HG02610 (cell line): ENCODE data around the gene FBXO31.
"Not testable (repeated sequence)": the region's sequence is repeated elsewhere in the genome, so short reads cannot be mapped to it uniquely, and the experiment has no call there.

Experiments
- ATAC-seq: cut with Tn5 transposase; IDR thresholded peaks from one replicate; pipeline ENCODE4 v1.9.1; 2021; ENCODE audit warnings: mild to moderate bottlenecking, moderate library complexity; ENCODE audit not compliant: unreplicated experiment

The FBXO31 gene

DNA sequence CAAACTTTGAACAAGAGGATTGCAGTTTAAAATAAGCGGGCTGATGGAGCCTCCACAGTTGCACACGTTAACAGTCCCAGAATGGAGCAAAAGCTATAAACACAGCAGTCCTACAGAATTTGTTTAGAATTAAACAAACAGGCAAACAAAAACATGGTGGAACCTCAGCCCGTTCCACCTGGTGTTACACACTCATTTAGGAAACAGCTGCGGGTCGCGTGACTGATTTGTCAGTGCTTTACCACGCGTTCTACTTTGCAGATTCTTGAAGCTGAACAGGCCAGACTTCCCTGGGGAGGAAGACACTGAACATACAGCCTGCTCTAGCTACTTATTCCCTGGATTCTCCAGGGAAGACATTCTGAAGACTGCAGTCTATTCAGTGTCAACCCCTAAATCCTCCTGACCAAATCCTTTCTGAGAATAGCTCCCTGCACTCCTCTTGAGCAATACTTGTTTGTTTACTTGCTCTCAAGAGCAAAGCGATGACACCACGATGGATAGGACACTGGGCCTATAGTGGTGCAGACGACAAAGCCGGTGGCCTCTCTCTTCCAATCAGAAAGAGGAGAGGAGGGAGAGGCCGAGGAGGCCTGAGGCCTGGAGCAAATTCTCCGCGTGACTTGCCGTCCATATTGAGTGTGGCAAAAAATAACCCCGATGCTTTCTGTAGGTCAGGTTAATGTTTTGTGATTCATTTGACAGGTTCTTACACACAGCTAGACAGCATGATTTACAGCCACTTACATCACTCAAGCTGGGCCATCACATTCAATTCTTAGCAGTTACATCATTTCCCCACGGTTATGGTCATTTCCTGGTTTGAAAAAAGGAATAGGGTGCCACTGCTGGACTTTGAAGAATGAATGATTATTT, 4.6 kb upstream of the FBXO31 start:
- peak; percentile 49 for ATAC-seq

DNA sequence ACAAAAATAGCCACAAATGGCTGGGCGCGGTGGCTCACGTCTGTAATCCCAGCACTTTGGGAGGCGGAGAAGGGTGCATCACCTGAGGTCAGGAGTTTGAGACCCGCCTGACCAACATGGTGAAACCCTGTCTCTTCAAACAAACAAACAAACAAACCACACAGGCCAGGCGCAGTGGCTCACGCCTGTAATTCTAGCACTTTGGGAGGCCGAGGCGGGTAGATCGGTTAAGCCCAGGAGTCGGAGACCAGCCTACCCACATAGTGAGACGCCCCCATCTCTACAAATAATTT, 1.2 kb upstream of the FBXO31 start:
- ATAC-seq = not testable (repeated sequence)

DNA sequence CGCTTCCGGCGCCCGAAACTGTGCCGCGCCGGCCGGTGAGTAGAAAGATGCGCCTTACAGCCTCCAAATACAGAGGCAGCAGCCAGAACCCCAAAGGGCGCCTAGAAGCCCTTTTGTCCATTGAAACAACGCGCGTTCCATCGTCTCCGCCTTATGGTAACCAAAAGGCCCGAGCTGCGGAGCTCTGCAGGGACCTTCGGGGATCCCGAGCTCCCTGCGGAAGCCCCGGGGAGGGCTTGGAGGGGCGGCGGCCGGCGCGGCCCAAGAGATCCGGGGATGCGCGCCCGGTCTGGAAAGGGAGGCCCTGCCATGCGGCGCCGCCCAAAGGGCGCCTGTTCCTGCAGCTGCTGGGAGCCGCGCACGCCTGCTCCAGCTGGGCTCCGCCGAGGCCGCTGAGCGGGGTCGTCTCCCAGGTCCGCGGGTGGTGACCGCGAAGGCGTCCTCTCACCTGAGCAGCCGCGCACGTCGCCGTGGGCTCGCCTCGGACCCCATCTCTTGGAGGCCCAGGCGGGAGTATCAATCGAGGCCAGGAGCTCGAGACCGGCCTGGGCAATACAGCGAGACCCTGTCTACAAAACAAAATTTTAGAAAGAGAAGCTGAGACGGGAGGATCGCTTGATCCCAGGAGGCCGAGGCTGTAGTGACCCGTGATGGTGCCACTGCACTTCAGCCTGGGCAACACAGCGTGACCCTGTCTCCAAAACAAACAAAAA, 742 bp upstream of the FBXO31 start:
- peak; percentile 6 for ATAC-seq

- ATAC-seq = no peak
Measured at GRCh38 chr16:87382023-87382785, 1.4 kb downstream of the FBXO31 start.

DNA sequence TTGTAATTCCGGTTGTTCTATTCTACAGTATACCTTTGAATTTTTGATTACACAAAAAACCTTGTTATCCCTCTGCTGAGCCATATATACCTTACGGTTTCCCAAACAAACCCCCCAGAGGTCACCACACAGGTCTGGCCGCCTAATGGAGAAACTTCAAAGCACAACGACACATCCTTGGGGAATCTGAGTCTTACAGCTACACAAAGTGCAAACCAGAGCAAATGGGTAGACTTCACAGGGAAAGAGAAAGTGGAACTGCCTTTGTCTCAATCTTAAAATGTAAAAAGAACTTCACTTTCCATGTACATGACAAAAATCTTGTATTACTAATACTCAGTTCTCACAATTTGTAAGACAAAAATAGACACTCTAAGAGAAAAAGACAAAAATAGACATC, 2.7 kb downstream of the FBXO31 start:
- ATAC-seq = no peak

DNA sequence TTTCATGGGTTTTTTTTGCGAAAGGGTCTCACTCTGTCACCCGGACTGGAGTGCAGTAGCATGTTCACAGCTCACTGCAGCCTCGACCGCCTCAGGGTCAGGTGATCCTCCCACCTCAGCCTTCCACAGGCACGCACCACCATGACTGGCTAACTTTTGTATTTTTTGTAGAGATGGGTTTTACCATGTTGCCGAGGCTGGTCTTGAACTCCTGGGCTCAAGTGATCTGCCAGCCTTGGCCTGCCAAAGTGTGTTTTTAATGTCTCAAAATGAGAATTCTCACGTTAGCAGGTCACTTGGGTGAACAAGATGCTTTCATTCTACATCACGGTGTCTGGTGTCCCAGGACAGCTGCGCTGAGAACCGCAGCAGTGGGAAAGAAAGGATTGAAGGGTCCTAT, 3.2 kb downstream of the FBXO31 start:
- no peak for ATAC-seq

DNA sequence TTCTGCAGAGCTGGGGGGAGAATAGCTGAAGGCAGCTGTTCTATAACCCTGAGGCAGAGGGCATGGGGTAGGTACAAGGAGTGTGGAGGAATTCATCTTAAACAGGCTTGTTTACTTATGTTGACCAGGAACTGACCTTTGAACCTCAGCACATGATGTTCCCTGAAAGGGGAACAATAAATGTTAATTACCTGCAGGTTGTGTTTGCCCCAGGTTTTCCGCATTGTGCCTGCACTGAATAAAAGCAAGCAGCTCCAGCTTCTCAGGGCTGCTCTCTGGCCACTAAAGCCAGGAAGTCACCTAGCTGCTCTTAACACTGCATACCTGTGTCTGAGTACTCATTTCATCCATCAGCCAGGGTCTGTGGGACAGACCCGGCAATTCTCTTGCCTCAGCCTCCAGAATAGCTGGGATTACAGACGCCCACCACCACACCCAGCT, 4.2 kb downstream of the FBXO31 start:
- not testable (repeated sequence) for ATAC-seq

- no peak for ATAC-seq
Measured at GRCh38 chr16:87376660-87377059, 6.9 kb downstream of the FBXO31 start.

DNA sequence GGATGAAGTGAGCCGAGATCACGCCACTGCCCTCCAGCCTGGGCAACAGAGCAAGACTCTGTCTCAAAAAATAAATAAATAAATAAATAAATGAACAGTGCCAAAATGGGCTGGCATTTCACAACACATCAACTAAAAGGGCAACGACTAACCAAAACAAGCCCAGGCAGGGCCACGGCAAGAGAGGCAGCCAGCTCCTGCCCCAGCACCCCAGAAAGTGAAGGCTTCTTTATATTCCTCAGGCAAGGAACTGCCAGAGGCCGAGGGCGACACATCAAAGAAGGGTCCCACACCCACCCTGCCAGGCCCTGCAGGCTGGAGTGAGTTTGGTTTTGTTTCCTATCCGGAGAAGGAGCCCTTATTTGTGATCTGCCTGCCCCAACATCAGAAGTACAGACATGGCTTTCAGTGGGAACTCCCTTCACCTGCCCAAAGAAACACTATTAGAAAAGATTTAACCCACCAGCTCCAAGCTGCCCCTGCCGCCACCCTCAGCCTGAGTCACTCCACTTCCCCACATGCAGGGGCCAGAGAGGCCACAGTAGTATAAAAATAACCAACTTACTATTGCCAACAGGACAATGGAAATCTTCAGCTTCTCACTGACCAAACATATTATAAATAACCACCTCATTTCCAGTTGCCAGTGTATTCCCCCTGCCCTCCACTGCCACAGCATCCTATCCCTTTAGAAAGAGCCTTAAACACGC, 8.0 kb downstream of the FBXO31 start:
- no peak for ATAC-seq

GRCh38 chr16:87374313-87374712, 9.3 kb downstream of the FBXO31 start:
- ATAC-seq = no peak

DNA sequence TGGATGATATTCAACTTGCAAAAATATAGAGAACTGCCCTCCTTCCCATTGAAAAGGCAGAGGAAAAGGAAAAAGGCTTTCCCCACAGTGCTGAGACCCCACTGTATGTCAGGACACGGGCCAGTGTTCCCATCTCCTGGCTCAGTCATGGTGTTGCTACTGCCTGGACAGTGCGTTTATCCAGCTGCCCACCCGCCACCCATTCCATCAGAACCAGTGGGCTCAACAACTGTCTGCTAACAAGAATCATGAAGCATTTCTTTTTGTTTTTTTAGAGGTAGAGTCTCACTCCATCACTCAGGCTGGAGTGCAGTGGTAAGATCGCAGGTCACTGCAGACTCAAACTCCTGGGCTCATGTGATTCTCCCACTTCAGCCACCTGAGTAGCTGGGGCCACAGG, 11.3 kb downstream of the FBXO31 start:
- no peak for ATAC-seq

GRCh38 chr16:87371261-87371866, 12.2 kb downstream of the FBXO31 start:
- no peak for ATAC-seq

DNA sequence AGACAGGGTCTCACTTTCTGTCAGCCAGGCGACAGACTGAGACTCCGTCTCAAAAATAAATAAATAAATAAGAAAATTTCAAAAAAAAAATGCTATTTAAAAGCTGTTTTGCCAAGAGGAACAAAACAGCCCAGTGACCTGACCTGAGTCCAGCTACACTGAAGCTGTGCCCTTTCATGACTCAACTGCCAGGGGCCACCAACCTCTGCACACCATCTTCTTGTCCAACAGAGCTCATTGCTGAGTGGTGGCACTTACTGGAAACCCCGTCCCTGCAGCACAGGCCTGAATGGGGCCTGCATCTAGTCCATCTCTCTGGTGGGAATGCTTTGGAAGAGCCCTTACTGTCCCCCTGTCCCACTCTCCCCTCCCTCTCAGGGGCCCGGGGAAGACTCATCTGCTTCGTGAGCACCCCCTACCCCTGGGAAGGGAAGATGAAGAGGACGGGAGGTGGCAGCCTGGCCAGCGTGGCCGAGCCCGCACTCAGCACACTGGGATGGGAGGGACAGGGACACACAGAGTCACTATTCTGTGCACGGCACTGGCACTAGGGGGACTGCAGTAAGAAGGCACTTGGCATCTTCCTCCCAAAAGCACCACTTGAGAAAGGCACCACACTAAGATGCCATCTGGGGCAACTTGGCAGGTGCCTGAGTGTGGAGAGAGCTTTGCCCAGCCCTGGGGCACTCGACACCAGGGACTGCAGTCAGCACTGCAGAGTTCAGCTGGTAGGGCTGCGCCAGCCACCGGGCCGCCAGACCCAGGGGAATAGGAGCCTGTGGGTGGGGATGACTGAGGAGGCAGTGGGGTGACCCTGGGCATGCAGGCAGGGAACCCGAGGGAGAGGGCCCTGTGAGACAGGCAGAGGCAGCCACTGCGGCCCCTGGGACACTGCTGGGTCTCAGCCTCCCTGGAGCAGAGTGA, 13.5 kb downstream of the FBXO31 start:
- ATAC-seq = no peak

- ATAC-seq = no peak
Measured at GRCh38 chr16:87369117-87369765, 14.3 kb downstream of the FBXO31 start.

- no peak for ATAC-seq
Measured at GRCh38 chr16:87368029-87368770, 15.4 kb downstream of the FBXO31 start.

DNA sequence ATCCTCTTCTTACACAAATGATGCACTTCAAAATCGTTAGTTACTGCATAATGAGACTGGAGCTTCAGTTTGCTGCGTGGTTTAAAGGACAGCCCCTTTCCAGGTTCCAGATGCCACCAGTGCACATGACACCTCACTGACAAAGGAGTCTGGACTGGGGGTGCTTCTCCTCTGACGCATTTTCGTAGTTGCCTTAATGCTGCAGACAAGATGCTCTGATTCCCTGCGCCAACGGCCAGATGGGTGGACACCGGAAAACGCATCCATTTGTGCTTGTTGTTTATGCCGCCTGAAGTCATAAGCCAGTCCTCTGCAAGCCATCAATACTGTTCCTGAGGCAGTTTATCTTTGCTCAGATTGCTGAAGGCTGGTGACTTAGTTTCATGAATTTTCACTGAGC, 16.0 kb downstream of the FBXO31 start:
- no peak for ATAC-seq

DNA sequence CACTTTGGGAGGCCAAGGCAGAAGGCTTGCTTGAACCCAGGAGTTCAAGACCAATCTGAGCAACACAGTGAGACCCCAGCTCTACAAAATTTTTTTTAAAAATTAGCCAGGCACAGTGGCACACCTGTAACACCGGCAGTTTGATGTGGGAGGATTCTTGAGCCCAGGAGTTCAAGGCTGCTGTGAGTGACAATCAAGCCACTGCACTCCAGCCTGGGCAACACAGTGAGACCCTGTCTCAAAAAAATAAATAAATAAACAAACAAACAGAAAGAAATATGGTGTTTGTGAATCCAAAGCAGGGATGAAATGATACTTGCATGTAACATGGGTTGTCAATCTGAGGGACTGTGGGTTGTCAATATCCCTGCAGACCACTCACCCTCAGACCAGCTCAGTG, 16.6 kb downstream of the FBXO31 start:
- ATAC-seq = no peak

DNA sequence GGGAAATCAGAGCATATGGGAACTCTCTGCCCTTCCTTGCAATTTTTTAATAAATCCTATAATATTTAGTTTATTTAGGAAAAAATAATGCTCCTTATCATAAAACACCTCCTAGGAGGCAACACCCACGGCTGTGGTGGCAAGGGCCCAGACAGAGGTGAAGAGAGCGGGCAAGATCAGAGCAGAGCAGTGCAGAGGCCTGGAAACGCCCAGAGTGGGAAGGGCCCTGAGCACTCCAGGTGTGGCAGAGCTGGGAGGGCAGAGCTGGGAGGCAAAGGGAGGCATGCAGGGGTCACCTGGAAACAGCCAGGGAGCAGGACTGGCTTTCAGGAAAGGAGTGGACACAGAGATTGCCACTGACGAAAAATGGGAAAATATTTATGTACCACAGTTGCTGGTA, 17.3 kb downstream of the FBXO31 start:
- no peak for ATAC-seq
